Adrenal gland (tissue), 12 donors: ENCODE measurements around the gene PTPRN2. TPM values are rescaled to one million over a fixed set of nuclear protein-coding genes. Genes with fewer than 3 reads are reported as not detected.

Experiments
- DNase-seq, 7 donors: peaks; one replicate each; pipeline ENCODE4 v3.0.0-alpha.2; 2019 to 2020
- H3K27ac ChIP-seq, 5 donors: fragments of 200-600 bp; sonication (generic) in 4 of 5; 1 replicate in 3 of 5; 2 replicates in 2 of 5; pipeline versions ENCODE4 v1.5.1 to v1.8.0; 2016 to 2020; ENCODE audit warnings: mild to moderate bottlenecking in 1 of 5
- H3K27me3 ChIP-seq: fragments of 200-600 bp; 2 replicates; pipeline ENCODE4 v1.8.0; 2021
- H3K36me3 ChIP-seq, 2 donors: fragments of 200-600 bp; replicated peaks in 1 of 2; 1 replicate in 1 of 2; 2 replicates in 1 of 2; pipeline versions ENCODE4 v1.5.1 to v1.8.0; 2018 to 2022
- H3K4me1 ChIP-seq, 2 donors: fragments of 200-600 bp; replicated peaks in 1 of 2; 1 replicate in 1 of 2; 2 replicates in 1 of 2; pipeline versions ENCODE4 v1.5.1 to v1.8.0; 2018 to 2021
- H3K4me3 ChIP-seq, 4 donors: fragments of 200-600 bp; sonication (generic) in 3 of 4; one replicate each; pipeline ENCODE4 v1.5.1; 2016 to 2018
- H3K9me3 ChIP-seq, 3 donors: fragments of 200-600 bp; sonication (generic) in 1 of 3; replicated peaks in 1 of 3; 1 replicate in 2 of 3; 2 replicates in 1 of 3; pipeline versions ENCODE4 v1.5.1 to v1.8.0; 2016 to 2021
- POLR2A ChIP-seq, 2 donors: fragments of 450-650 bp; IDR thresholded peaks; one replicate each; pipeline ENCODE4 v1.6.1; 2017; ENCODE audit warnings: antibody characterized with exemption in 2 of 2, mild to moderate bottlenecking in 2 of 2, moderate library complexity in 1 of 2
- WGBS, 4 donors: extraction: QIAGEN DNeasy Blood & Tissue Kit in 2 of 4; methylation state at CpG; one replicate each; pipeline versions ENCODE4 v1.1.5 to v1.1.7; 2013 to 2017; 5-methylcytosine and 5-hydroxymethylcytosine counted together
- intact Hi-C, 2 donors: fragments of 100-400 bp; cut with DNase I; formaldehyde crosslinking; loops; one replicate each; pipeline versions ENCODE4 v1.14.1 to v1.15.0; 2022 to 2023
- polyA plus RNA-seq, 3 donors: library from polyadenylated mRNA; stranded (reverse); fragments of 200-250 nt in 2 of 3; fragments of 350-450 nt in 1 of 3; fragmentation: Illumina TruSeq in 1 of 3; extraction: RNeasy Lipid Tissue Mini Kit (QIAGEN cat#74804) in 1 of 3; gene quantifications; one replicate each; pipeline ENCODE4 v1.2.3, GENCODE V29; 2013 to 2014
- total RNA-seq, 9 donors: library from RNA; depleted of rRNA in 4 of 9; stranded (reverse); fragments of >200 nt in 4 of 9; fragments of 120-200 nt in 1 of 9; fragmentation: NEBNext Ultra II Directional in 1 of 9; extraction: Animal tissue kit (Norgen Biotek cat#: 25700) in 1 of 9; gene quantifications; one replicate each; pipeline versions ENCODE4 v1.1.0 to v1.2.4, GENCODE V29; 2013 to 2023
- TF ChIP-seq, protein P1 (sequence below), 6 experiments: fragments of 450-650 bp in 4 of 6; fragments of 200-600 bp in 2 of 6; sonication (generic) in 1 of 6; IDR thresholded peaks; 1 replicate in 5 of 6; 2 replicates in 1 of 6; pipeline versions ENCODE4 v1.5.1 to v1.8.0; 2016 to 2021; ENCODE audit warnings: antibody characterized with exemption in 6 of 6, mild to moderate bottlenecking in 2 of 6, moderate library complexity in 1 of 6
- donor health status: healthy with polysubstance abuse.
- donor health status: Bipolar disorder and iron deficiency.
- donor health status: DM: yes; HTN: yes; CAD: no.
- donor health status: DM: no; HTN: no; CAD: no.
- donor health status: DM: no; HTN: no; CAD: no.
- donor health status: DM: yes; HTN: yes; CAD: no.

Gene PTPRN2
- total and polyA plus RNA-seq, 12 donors: 2.2 to 16.2 (median 3.4) TPM

DNA sequence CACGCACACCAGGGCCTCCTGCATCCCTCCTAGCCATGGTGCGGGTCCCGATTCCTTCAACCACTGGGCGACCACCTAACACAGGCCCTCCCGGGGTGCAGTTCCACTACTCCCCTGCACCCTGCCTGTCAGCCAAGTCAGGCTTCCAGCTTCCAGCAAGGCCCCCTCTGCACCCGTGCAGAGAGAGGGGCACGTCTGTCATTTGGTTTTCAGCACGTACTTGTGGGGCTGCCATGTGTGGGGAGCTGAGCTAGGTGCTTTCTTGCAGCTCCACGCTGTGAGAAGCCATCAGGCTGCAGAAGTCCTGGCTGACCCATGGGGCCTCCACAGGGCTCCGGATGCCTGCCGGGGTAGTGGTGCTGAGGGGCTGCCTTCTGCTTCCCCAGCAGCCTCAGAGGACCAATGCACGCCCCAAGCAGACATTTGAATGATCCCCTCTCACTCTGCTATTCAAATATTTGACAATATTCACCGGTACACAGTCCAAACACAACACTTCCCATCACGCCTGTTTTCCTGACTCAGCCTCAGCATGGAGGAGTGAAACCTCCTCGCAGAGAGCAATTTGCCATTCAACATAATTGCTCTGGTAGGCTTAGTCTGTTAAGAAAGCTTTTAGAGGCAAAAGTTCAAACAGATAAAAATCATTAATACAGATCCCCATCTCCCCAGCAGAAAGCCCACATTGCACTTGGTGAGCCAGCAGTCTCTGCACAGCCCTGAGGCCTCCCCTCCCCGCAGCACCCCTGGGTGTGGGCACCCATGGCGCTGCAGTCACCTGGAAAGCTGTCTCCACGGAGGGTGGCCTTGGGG is 449.9 kb downstream of the PTPRN2 start:
- H3K27me3 ChIP-seq: no peaks in the 10 kb centered on the region
- no peak for TF ChIP-seq POLR2A (IDR thresholded peaks at IDR 0.05)
- TF ChIP-seq, protein P1, sequence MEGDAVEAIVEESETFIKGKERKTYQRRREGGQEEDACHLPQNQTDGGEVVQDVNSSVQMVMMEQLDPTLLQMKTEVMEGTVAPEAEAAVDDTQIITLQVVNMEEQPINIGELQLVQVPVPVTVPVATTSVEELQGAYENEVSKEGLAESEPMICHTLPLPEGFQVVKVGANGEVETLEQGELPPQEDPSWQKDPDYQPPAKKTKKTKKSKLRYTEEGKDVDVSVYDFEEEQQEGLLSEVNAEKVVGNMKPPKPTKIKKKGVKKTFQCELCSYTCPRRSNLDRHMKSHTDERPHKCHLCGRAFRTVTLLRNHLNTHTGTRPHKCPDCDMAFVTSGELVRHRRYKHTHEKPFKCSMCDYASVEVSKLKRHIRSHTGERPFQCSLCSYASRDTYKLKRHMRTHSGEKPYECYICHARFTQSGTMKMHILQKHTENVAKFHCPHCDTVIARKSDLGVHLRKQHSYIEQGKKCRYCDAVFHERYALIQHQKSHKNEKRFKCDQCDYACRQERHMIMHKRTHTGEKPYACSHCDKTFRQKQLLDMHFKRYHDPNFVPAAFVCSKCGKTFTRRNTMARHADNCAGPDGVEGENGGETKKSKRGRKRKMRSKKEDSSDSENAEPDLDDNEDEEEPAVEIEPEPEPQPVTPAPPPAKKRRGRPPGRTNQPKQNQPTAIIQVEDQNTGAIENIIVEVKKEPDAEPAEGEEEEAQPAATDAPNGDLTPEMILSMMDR (IDR thresholded peaks at IDR 0.05): no peak
- no peak for DNase-seq
- H3K4me3 ChIP-seq: no peak overlapping the region
- intact Hi-C loops: no loop called here
- H3K9me3 ChIP-seq: no peaks in the 10 kb centered on the region
- 75 to 84% (median 82%) methylated on average over 10 to 18 of the region's 18 CpGs for WGBS, 4 donors
- H3K36me3 ChIP-seq: no peaks in the 10 kb centered on the region
- H3K27ac ChIP-seq: no peak overlapping the region
- H3K4me1 ChIP-seq: no peaks in the 10 kb centered on the region

DNA sequence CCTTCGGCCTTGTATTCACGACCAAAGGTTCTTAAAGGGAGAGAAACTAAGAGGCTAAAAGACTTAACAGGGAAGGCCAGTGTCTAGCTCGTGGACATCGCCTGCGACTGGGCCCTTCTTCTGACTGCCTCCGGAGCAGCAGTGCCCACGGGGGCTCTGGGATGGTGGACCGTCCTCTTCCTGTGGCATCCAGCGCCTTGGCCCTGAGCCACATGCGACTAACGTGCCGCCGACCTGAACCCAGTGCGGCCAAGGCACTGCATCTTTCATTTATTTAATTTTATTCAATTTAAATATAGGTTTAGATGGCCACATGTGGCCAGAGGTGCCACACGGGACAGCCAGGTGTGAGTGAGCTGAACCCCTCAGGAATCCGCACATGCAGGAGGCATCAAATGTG is 451.7 kb downstream of the PTPRN2 start:
- TF ChIP-seq POLR2A (IDR thresholded peaks at IDR 0.05): no peak
- TF ChIP-seq, protein P1 (IDR thresholded peaks at IDR 0.05): no peak
- DNase-seq: no peak
- intact Hi-C loops: no loop called here
- WGBS, 4 donors: 76 to 82% (median 80%) methylated on average over 13 to 16 of the region's 16 CpGs
- H3K27me3 ChIP-seq: no peaks in the 10 kb centered on the region
- no peak overlapping the region for H3K27ac ChIP-seq
- H3K4me3 ChIP-seq: no peak overlapping the region
- H3K36me3 ChIP-seq: no peaks in the 10 kb centered on the region
- H3K9me3 ChIP-seq: no peaks in the 10 kb centered on the region
- no peaks in the 10 kb centered on the region for H3K4me1 ChIP-seq

DNA sequence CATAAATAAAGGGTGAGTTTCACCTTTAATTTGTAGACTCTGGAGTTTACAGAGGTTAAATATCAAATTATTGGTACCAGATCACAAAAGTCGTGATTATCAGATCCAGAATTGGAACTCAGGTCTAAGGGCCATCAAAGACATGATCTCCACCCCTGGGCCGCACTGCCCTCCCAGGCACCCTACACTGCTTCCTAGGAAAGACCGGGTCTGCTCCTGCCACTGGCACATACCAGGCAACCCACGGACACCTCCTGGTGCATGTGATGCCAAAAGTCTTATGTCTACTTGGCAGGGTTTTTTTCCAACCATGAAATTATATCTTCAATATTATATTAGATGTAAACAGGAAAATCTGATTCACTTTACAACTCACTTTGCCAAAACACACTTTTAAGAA is 452.8 kb downstream of the PTPRN2 start:
- WGBS, 4 donors: 76 to 84% (median 78%) methylated on average over 4 of the region's 4 CpGs
- no peak for TF ChIP-seq POLR2A (IDR thresholded peaks at IDR 0.05)
- TF ChIP-seq, protein P1 (IDR thresholded peaks at IDR 0.05): no peak
- no peak overlapping the region for H3K27ac ChIP-seq
- no peaks in the 10 kb centered on the region for H3K9me3 ChIP-seq
- intact Hi-C loops: no loop called here
- H3K27me3 ChIP-seq: no peaks in the 10 kb centered on the region
- no peaks in the 10 kb centered on the region for H3K36me3 ChIP-seq
- H3K4me1 ChIP-seq: no peaks in the 10 kb centered on the region
- no peak overlapping the region for H3K4me3 ChIP-seq
- DNase-seq: no peak

DNA sequence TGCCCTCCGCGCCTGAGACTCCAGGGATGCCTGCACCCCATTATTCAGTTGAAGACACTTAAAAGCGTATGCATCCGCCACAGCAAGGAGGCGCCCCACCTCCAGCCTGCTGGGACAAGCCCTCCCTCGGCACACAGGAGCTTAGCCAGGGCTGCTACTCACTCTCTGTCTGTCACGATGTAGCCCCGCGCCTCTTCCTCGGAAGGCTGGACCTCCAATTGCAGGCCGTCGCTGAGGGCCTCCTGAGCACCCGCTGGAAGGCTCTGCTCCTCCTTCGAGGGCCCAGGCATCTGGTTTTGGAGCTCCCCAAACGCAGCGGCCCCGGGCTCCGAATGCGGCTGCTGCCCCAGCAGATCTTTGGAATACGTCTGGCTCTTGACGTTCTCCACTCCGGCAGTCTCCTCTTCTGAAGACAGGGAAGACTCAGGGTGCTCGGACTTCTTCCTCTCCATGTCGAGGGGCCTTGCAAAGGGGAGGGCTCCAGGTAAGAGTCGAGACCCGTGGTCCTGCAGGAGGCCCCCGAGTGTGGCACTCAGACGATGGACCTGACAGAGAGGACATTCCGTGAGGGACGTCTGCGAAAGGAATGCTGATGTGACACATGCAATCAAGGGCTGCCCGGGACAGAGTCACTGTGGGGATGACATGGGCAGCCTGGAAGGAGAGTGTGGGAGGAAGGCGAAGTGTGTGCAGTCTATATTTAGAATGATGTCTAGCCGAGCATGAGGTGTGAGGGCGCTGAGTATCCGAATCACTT is 453.9 kb downstream of the PTPRN2 start:
- DNase-seq: no peak
- no peak for TF ChIP-seq POLR2A (IDR thresholded peaks at IDR 0.05)
- TF ChIP-seq, protein P1 (IDR thresholded peaks at IDR 0.05): no peak
- Histone ChIP-seq H3K27me3 (no peaks in the 10 kb centered on the region), H3K9me3 (no peaks in the 10 kb centered on the region), H3K4me1 (no peaks in the 10 kb centered on the region), H3K4me3 (no peak overlapping the region), H3K36me3 (no peaks in the 10 kb centered on the region), H3K27ac (no peak overlapping the region)
- intact Hi-C loops: no loop called here
- WGBS, 4 donors: 72 to 83% (median 80%) methylated on average over 32 to 36 of the region's 36 CpGs
